Endothelial cell of umbilical vein (primary cell): ENCODE measurements around the gene AGMO. TPM values are rescaled to one million over a fixed set of nuclear protein-coding genes. Genes with fewer than 3 reads are reported as not detected.

Experiments used
- BruUV-seq: library from RNA; stranded (reverse); fragments of 400-500 nt; replicated peaks from 2 replicates; lab custom pipeline; 2021; lab: Mats Ljungman, UMichigan
- CTCF ChIA-PET: fragments of 300-600, 350-600 bp; sonication (Branson Sonifier 250); formaldehyde crosslinking; loops from one replicate; lab custom pipeline; 2021; ENCODE audit warnings: antibody characterized with exemption, inconsistent platforms; lab: Charles Lee
- POLR2A ChIA-PET: fragments of 300-600, 350-600 bp; sonication (Branson Sonifier 250); formaldehyde crosslinking; loops from one replicate; lab custom pipeline; 2021; ENCODE audit warnings: antibody characterized with exemption, inconsistent platforms; lab: Charles Lee
- DNase-seq: peaks from one replicate; pipeline ENCODE4 v3.0.0-alpha.2; 2011; ENCODE audit warnings: low read depth, low spot score
- FAIRE-seq: peaks from 2 replicates; lab custom pipeline; 2011; peaks lifted over from hg19 to GRCh38; lab: Jason Lieb, UNC
- H2AFZ ChIP-seq: 2 replicates; pipeline ENCODE4 v1.6.0; 2012; ENCODE audit warnings: low read depth, low read length, control low read depth, inconsistent platforms
- H3K27ac ChIP-seq: 2 replicates; pipeline ENCODE4 v1.5.1; 2011; ENCODE audit warnings: low read depth, mild to moderate bottlenecking, control low read depth, low read length, moderate library complexity; ENCODE audit not compliant: insufficient read depth
- H3K27me3 ChIP-seq, 2 experiments: 2 replicates each; pipeline versions ENCODE4 v1.6.0 to v1.6.1; 2011; ENCODE audit warnings: low read length in 2 of 2, mixed read lengths in 1 of 2; ENCODE audit not compliant: control insufficient read depth in 2 of 2, insufficient read depth in 2 of 2
- H3K36me3 ChIP-seq, 2 experiments: 2 replicates in 1 of 2; 3 replicates in 1 of 2; pipeline ENCODE4 v1.5.1; 2011; ENCODE audit warnings: low read length in 2 of 2, mild to moderate bottlenecking in 1 of 2, moderate library complexity in 1 of 2; ENCODE audit not compliant: control insufficient read depth in 2 of 2, insufficient read depth in 2 of 2; ENCODE audit errors: extremely low read depth in 1 of 2
- H3K4me1 ChIP-seq: 3 replicates; pipeline ENCODE4 v1.5.1; 2011; ENCODE audit warnings: mild to moderate bottlenecking, low read length; ENCODE audit not compliant: control insufficient read depth, insufficient read depth; ENCODE audit errors: extremely low read depth
- H3K4me2 ChIP-seq: 2 replicates; pipeline ENCODE4 v1.6.1; 2011; ENCODE audit warnings: low read length, control low read depth, mixed read lengths; ENCODE audit not compliant: insufficient read depth
- H3K4me3 ChIP-seq, 3 experiments: fragments of 200-600 bp in 1 of 3; sonication (generic), shearing (Covaris generic) in 1 of 3; replicated peaks in 1 of 3; 2 replicates each; pipeline ENCODE4 v1.5.1; 2011 to 2016; ENCODE audit warnings: control low read depth in 3 of 3, low read length in 3 of 3, mild to moderate bottlenecking in 2 of 3, inconsistent platforms in 1 of 3, low read depth in 1 of 3, moderate library complexity in 1 of 3; ENCODE audit not compliant: insufficient read depth in 1 of 3
- H3K79me2 ChIP-seq: 2 replicates; pipeline ENCODE4 v1.6.0; 2012; ENCODE audit warnings: low read length, inconsistent platforms; ENCODE audit not compliant: control insufficient read depth, insufficient read depth
- H3K9ac ChIP-seq: replicated peaks from 2 replicates; pipeline ENCODE3; 2011; ENCODE audit warnings: low read length, control low read depth; ENCODE audit not compliant: insufficient read depth; ENCODE audit errors: extremely low read depth
- H3K9me1 ChIP-seq: replicated peaks from 3 replicates; pipeline ENCODE4 v1.6.0; 2011; ENCODE audit warnings: mild to moderate bottlenecking, low read length; ENCODE audit not compliant: control insufficient read depth, insufficient read depth; ENCODE audit errors: extremely low read depth
- H3K9me3 ChIP-seq: replicated peaks from 2 replicates; pipeline ENCODE4 v1.5.1; 2012; ENCODE audit warnings: low read length, inconsistent platforms; ENCODE audit not compliant: control insufficient read depth, insufficient read depth
- H4K20me1 ChIP-seq: replicated peaks from 2 replicates; pipeline ENCODE3; 2011; ENCODE audit warnings: mild to moderate bottlenecking, low read length; ENCODE audit not compliant: control insufficient read depth, insufficient read depth; ENCODE audit errors: extremely low read depth
- FOS ChIP-seq: IDR thresholded peaks from 2 replicates; pipeline ENCODE4 v1.6.1; 2011; ENCODE audit warnings: mild to moderate bottlenecking, low read length, moderate library complexity, borderline replicate concordance; ENCODE audit not compliant: insufficient read depth
- GATA2 ChIP-seq: IDR thresholded peaks from 2 replicates; pipeline ENCODE4 v1.7.0; 2011; ENCODE audit warnings: low read depth, mild to moderate bottlenecking, moderate library complexity, mixed read lengths, low read length; ENCODE audit not compliant: insufficient read length, insufficient read depth
- JUN ChIP-seq: IDR thresholded peaks from 2 replicates; pipeline ENCODE4 v1.6.1; 2011; ENCODE audit warnings: borderline replicate concordance, low read depth; ENCODE audit not compliant: insufficient read length, insufficient read depth
- MYC ChIP-seq: IDR thresholded peaks from one replicate; pipeline ENCODE4 v1.6.1; 2011; ENCODE audit warnings: mild to moderate bottlenecking, low read depth, low read length
- POLR2A ChIP-seq: IDR thresholded peaks from 2 replicates; pipeline ENCODE4 v1.6.1; 2012; ENCODE audit warnings: low read depth, mild to moderate bottlenecking, control low read depth, low read length
- POLR2AphosphoS5 ChIP-seq: IDR thresholded peaks from 2 replicates; pipeline ENCODE4 v1.6.1; 2012; ENCODE audit warnings: low read depth, mild to moderate bottlenecking, control low read depth, low read length, moderate library complexity; ENCODE audit not compliant: insufficient read depth
- dilution Hi-C: fragments of 300-500 bp; cut with MboI; formaldehyde crosslinking; loops from one replicate; pipeline ENCODE4 v1.15.0; 2019; ENCODE audit warnings: low sequenced_read_pairs; ENCODE audit not compliant: extremely low pct_ligation_motif_present
- intact Hi-C: fragments of 100-400 bp; cut with micrococcal nuclease; formaldehyde crosslinking; loops from one replicate; pipeline ENCODE4 v1.10.0; 2022
- polyA plus RNA-seq, 4 experiments: library from polyadenylated mRNA; depleted of rRNA in 3 of 4; stranded (reverse) in 3 of 4; unstranded in 1 of 4; fragments of >200 nt; gene quantifications; 2 replicates each; pipeline versions ENCODE4 v1.2.1 to v1.2.3, GENCODE V29; 2011 to 2012; ENCODE audit warnings: missing spikeins in 1 of 4
- total RNA-seq: library from RNA; stranded (reverse); gene quantifications from 2 replicates; pipeline ENCODE4 v1.2.3, GENCODE V29; 2021
- TF ChIP-seq, protein P1 (sequence below), 2 donors: IDR thresholded peaks; 1 replicate in 1 of 2; 2 replicates in 1 of 2; pipeline ENCODE4 v1.5.1; 2011; ENCODE audit warnings: low read length in 2 of 2, mild to moderate bottlenecking in 2 of 2, moderate library complexity in 2 of 2, control low read depth in 1 of 2, inconsistent platforms in 1 of 2, low read depth in 1 of 2; ENCODE audit not compliant: insufficient read depth in 1 of 2; ENCODE audit errors: extremely low read depth in 1 of 2
- TF ChIP-seq, protein P2 (sequence below): IDR thresholded peaks from 2 replicates; pipeline ENCODE4 v1.6.1; 2011; ENCODE audit not compliant: insufficient read depth, insufficient read length

Gene AGMO
- total and polyA plus RNA-seq, 2 donors (not counting 3 experiments of a cell fraction or from before 2014, with no cell fraction given), result 0.23 to 0.40 TPM

DNA sequence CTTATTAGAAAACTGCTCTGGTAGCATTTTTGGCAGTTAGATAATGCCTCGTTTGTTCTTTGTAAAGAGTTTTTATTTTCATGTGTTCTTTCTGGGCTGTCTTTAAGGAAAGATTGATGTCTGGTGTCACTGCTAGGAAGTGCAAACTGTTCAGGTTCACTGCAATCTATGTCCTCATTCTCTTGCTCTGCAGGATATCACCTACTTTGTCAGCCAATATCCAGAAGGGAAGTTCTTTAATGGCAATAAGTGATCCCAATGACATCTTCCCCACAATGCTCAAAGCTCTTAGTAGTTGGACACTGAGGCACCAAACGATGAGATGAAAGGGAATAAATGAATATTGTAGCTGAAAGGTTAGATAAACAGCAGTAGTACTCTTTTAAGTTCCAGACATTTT, 115.1 kb downstream of the AGMO start:
- no peak overlapping the region for H3K4me2 ChIP-seq
- FAIRE-seq (no peak), DNase-seq (no peak)
- no peaks in the 10 kb centered on the region for H3K27me3 ChIP-seq
- H3K27ac ChIP-seq, result no peak overlapping the region
- dilution Hi-C loops (no loop called here), intact Hi-C loops (no loop called here)
- TF ChIP-seq FOS, result no peak
- no peak for TF ChIP-seq POLR2AphosphoS5
- no peak for TF ChIP-seq JUN
- TF ChIP-seq, protein P1, sequence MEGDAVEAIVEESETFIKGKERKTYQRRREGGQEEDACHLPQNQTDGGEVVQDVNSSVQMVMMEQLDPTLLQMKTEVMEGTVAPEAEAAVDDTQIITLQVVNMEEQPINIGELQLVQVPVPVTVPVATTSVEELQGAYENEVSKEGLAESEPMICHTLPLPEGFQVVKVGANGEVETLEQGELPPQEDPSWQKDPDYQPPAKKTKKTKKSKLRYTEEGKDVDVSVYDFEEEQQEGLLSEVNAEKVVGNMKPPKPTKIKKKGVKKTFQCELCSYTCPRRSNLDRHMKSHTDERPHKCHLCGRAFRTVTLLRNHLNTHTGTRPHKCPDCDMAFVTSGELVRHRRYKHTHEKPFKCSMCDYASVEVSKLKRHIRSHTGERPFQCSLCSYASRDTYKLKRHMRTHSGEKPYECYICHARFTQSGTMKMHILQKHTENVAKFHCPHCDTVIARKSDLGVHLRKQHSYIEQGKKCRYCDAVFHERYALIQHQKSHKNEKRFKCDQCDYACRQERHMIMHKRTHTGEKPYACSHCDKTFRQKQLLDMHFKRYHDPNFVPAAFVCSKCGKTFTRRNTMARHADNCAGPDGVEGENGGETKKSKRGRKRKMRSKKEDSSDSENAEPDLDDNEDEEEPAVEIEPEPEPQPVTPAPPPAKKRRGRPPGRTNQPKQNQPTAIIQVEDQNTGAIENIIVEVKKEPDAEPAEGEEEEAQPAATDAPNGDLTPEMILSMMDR (IDR thresholded peaks at IDR 0.05; ENCODE audit: extremely low read depth in 1 of 2, insufficient read depth in 1 of 2, low read depth in 1 of 2, low read length in 2 of 2), result no peak
- no peak for TF ChIP-seq GATA2
- no peak for TF ChIP-seq POLR2A
- TF ChIP-seq, protein P2, sequence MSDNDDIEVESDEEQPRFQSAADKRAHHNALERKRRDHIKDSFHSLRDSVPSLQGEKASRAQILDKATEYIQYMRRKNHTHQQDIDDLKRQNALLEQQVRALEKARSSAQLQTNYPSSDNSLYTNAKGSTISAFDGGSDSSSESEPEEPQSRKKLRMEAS, result no peak
- TF ChIP-seq MYC, result no peak
- no peaks in the 10 kb centered on the region for H3K79me2 ChIP-seq
- no peaks in the 10 kb centered on the region for H3K9me1 ChIP-seq
- no peak overlapping the region for H3K4me3 ChIP-seq
- ChIA-PET CTCF (no interaction called here), POLR2A (no interaction called here)
- H3K4me1 ChIP-seq, result no peaks in the 10 kb centered on the region
- BruUV-seq, result no TSS peak
- no peak overlapping the region for H3K9ac ChIP-seq
- no peaks in the 10 kb centered on the region for H3K9me3 ChIP-seq
- no peaks in the 10 kb centered on the region for H3K36me3 ChIP-seq
- no peak overlapping the region for H2AFZ ChIP-seq
- no peaks in the 10 kb centered on the region for H4K20me1 ChIP-seq
